Fibroblast of lung (primary cell): ENCODE results near the gene FTO. TPM values are rescaled to one million over a fixed set of nuclear protein-coding genes. Genes with fewer than 3 reads are reported as not detected.

Source experiments
- DNase-seq, 2 donors: peaks; one replicate each; pipeline versions ENCODE4 v3.0.0 to v3.0.0-alpha.2; 2010; ENCODE audit warnings: low read depth in 2 of 2
- H2AFZ ChIP-seq: 2 replicates; pipeline ENCODE4 v1.5.1; 2012; ENCODE audit warnings: low read length, control low read depth, inconsistent platforms
- H3K27ac ChIP-seq: 2 replicates; pipeline ENCODE4 v1.5.1; 2011; ENCODE audit warnings: low read length, control low read depth; ENCODE audit not compliant: insufficient read depth
- H3K27me3 ChIP-seq: 2 replicates; pipeline ENCODE4 v1.5.1; 2011; ENCODE audit warnings: mild to moderate bottlenecking, low read length; ENCODE audit not compliant: control insufficient read depth, insufficient read depth
- H3K36me3 ChIP-seq: 2 replicates; pipeline ENCODE4 v1.5.1; 2011; ENCODE audit warnings: low read length; ENCODE audit not compliant: control insufficient read depth, insufficient read depth
- H3K4me1 ChIP-seq: 2 replicates; pipeline ENCODE4 v1.5.1; 2011; ENCODE audit warnings: low read length; ENCODE audit not compliant: control insufficient read depth, insufficient read depth; ENCODE audit errors: extremely low read depth
- H3K4me2 ChIP-seq: 2 replicates; pipeline ENCODE4 v1.5.1; 2011; ENCODE audit warnings: low read length, control low read depth; ENCODE audit not compliant: insufficient read depth; ENCODE audit errors: extremely low read depth
- H3K4me3 ChIP-seq, 4 experiments: fragments of 200-600 bp in 1 of 4; sonication (generic) in 1 of 4; replicated peaks in 1 of 4; 2 replicates each; pipeline ENCODE4 v1.5.1; 2011 to 2016; ENCODE audit warnings: low read length in 4 of 4, low read depth in 3 of 4, mild to moderate bottlenecking in 3 of 4, control low read depth in 2 of 4, inconsistent platforms in 1 of 4, mixed read lengths in 1 of 4; ENCODE audit not compliant: insufficient read depth in 1 of 4; ENCODE audit errors: control extremely low read depth in 1 of 4
- H3K79me2 ChIP-seq: 2 replicates; pipeline ENCODE4 v1.5.1; 2012; ENCODE audit warnings: mild to moderate bottlenecking, low read length, inconsistent platforms; ENCODE audit not compliant: control insufficient read depth, insufficient read depth
- H3K9ac ChIP-seq: 2 replicates; pipeline ENCODE4 v1.5.1; 2011; ENCODE audit warnings: mild to moderate bottlenecking, low read length, control low read depth; ENCODE audit not compliant: insufficient read depth
- H3K9me3 ChIP-seq: 2 replicates; pipeline ENCODE4 v1.5.1; 2012; ENCODE audit warnings: low read depth, low read length; ENCODE audit not compliant: control insufficient read depth, insufficient read depth
- H4K20me1 ChIP-seq: 2 replicates; pipeline ENCODE4 v1.5.1; 2011; ENCODE audit warnings: low read length; ENCODE audit not compliant: control insufficient read depth, insufficient read depth; ENCODE audit errors: extremely low read depth
- EZH2 ChIP-seq: IDR thresholded peaks from 2 replicates; pipeline ENCODE4 v1.5.1; 2012; ENCODE audit warnings: low read length, control low read depth, mild to moderate bottlenecking; ENCODE audit errors: missing control alignments
- polyA plus RNA-seq, 2 donors: library from polyadenylated mRNA; depleted of rRNA in 1 of 2; stranded (reverse) in 1 of 2; unstranded in 1 of 2; fragments of >200 nt; gene quantifications; 2 replicates each; pipeline ENCODE4 v1.2.1, GENCODE V29; 2011 to 2012; ENCODE audit warnings: missing spikeins in 1 of 2
- total RNA-seq: library from RNA; depleted of rRNA; stranded (reverse); fragments of >200 nt; gene quantifications from 2 replicates; pipeline ENCODE4 v1.2.1, GENCODE V29; 2014
- TF ChIP-seq, protein P1 (sequence below), 2 donors: IDR thresholded peaks in 1 of 2; conservative IDR thresholded peaks in 1 of 2; 1 replicate in 1 of 2; 2 replicates in 1 of 2; pipeline ENCODE4 v1.5.1; 2011 to 2012; ENCODE audit warnings: low read length in 2 of 2, control low read depth in 1 of 2, inconsistent platforms in 1 of 2, low read depth in 1 of 2, mild to moderate bottlenecking in 1 of 2

The FTO gene
- total and polyA plus RNA-seq, 2 donors (not counting 1 experiment from before 2014, with no cell fraction given): 61.1 to 97.6 TPM

GRCh38 chr16:53986793-53987192 lies 282.8 kb downstream of the FTO start:
- Histone ChIP-seq H2AFZ (no peak overlapping the region), H3K27ac (no peak overlapping the region), H4K20me1 (no peaks in the 10 kb centered on the region), H3K4me1 (peaks cover 2% of the 10 kb centered on the region), H3K27me3 (no peaks in the 10 kb centered on the region), H3K4me3 (no peak overlapping the region), H3K9ac (no peak overlapping the region), H3K9me3 (no peaks in the 10 kb centered on the region), H3K36me3 (no peaks in the 10 kb centered on the region), H3K79me2 (no peaks in the 10 kb centered on the region), H3K4me2 (no peak overlapping the region)
- TF ChIP-seq, protein P1, sequence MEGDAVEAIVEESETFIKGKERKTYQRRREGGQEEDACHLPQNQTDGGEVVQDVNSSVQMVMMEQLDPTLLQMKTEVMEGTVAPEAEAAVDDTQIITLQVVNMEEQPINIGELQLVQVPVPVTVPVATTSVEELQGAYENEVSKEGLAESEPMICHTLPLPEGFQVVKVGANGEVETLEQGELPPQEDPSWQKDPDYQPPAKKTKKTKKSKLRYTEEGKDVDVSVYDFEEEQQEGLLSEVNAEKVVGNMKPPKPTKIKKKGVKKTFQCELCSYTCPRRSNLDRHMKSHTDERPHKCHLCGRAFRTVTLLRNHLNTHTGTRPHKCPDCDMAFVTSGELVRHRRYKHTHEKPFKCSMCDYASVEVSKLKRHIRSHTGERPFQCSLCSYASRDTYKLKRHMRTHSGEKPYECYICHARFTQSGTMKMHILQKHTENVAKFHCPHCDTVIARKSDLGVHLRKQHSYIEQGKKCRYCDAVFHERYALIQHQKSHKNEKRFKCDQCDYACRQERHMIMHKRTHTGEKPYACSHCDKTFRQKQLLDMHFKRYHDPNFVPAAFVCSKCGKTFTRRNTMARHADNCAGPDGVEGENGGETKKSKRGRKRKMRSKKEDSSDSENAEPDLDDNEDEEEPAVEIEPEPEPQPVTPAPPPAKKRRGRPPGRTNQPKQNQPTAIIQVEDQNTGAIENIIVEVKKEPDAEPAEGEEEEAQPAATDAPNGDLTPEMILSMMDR (conservative IDR thresholded peaks at IDR 0.05 in 1 of 2, IDR thresholded peaks at IDR 0.05 in 1 of 2; ENCODE audit: low read depth in 1 of 2, low read length in 2 of 2): no peak
- TF ChIP-seq EZH2: no peak
- DNase-seq: no peak

DNA sequence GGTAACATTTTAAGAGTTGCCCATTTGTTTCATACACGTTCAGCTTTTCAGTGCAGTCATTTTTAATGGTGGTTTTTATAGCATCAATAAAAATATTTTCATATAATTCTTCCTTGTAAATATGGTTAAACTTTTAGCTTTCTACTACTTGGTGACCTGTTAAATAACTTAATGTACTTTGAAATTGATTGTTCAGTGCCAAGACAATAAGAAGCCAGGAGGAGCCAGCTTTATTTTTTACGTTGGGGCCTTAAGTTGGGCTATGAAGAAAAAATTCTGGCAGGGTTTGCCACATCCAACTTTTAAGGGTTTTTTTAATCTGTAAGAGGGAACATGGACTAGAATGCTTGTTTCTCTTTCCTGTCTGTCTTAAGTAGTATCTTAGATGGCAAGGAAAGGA lies 284.2 kb downstream of the FTO start:
- Histone ChIP-seq H2AFZ (no peak overlapping the region), H3K36me3 (no peaks in the 10 kb centered on the region), H3K27me3 (no peaks in the 10 kb centered on the region), H3K4me1 (peaks cover 2% of the 10 kb centered on the region), H3K9ac (no peak overlapping the region), H3K79me2 (no peaks in the 10 kb centered on the region), H3K4me2 (no peak overlapping the region), H3K9me3 (no peaks in the 10 kb centered on the region), H3K27ac (no peak overlapping the region), H3K4me3 (no peak overlapping the region), H4K20me1 (no peaks in the 10 kb centered on the region)
- TF ChIP-seq, protein P1 (conservative IDR thresholded peaks at IDR 0.05 in 1 of 2, IDR thresholded peaks at IDR 0.05 in 1 of 2; ENCODE audit: low read depth in 1 of 2, low read length in 2 of 2): no peak
- no peak for TF ChIP-seq EZH2
- no peak for DNase-seq

DNA sequence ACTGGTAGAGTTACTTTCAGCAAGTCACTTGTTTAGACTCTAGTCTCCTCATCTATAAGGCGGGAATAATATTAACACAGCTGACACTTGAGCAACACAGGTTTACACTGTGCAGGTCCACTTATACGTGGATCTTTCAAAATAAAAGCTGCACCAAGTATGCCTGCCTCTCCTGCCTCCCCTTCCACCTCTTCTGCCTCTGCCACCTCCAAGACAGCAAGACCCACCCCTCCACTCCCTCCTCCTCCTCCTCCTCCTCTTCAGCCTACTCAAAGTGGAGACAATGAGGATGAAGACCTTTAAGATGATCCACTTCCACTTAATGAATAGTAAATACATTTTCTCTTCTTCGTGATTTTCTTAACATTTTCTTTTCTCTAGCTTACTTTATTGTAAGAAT lies 285.6 kb downstream of the FTO start:
- no peak for DNase-seq

More for the DNA sequence above, 285.6 kb downstream of the FTO start:
- TF ChIP-seq, protein P1 (conservative IDR thresholded peaks at IDR 0.05 in 1 of 2, IDR thresholded peaks at IDR 0.05 in 1 of 2; ENCODE audit: low read depth in 1 of 2, low read length in 2 of 2): no peak
- H4K20me1 ChIP-seq: no peaks in the 10 kb centered on the region
- no peaks in the 10 kb centered on the region for H3K36me3 ChIP-seq
- H3K9ac ChIP-seq: no peak overlapping the region
- H3K27ac ChIP-seq: no peak overlapping the region
- no peak overlapping the region for H3K4me2 ChIP-seq
- no peaks in the 10 kb centered on the region for H3K27me3 ChIP-seq
- no peaks in the 10 kb centered on the region for H3K79me2 ChIP-seq
- H2AFZ ChIP-seq: no peak overlapping the region
- H3K4me3 ChIP-seq: no peak overlapping the region
- no peaks in the 10 kb centered on the region for H3K9me3 ChIP-seq
- peaks cover 2% of the 10 kb centered on the region for H3K4me1 ChIP-seq
